AML-193 (cell line): ENCODE measurements around the gene EXOG.

Experiments used
- DNase-seq, 2 experiments: peaks; one replicate each; lab custom pipeline; 2025; lab: John Stamatoyannopoulos, UW

Gene EXOG

GRCh38 chr3:38548154-38548931 is 52.2 kb downstream of the EXOG start:
- no peak for DNase-seq

GRCh38 chr3:38549082-38549481 is 52.9 kb downstream of the EXOG start:
- DNase-seq: no peak

- DNase-seq: no peak
Measured at GRCh38 chr3:38549486-38549885, 53.3 kb downstream of the EXOG start.

- no peak for DNase-seq
Measured at GRCh38 chr3:38549957-38550840, 54.1 kb downstream of the EXOG start.

GRCh38 chr3:38551026-38551832 is 55.1 kb downstream of the EXOG start:
- DNase-seq: no peak

GRCh38 chr3:38552364-38552763 is 56.2 kb downstream of the EXOG start:
- DNase-seq: no peak

GRCh38 chr3:38553071-38553470 is 56.9 kb downstream of the EXOG start:
- no peak for DNase-seq

GRCh38 chr3:38554127-38554827 is 58.1 kb downstream of the EXOG start:
- no peak for DNase-seq

- no peak for DNase-seq
Measured at GRCh38 chr3:38555149-38555840, 59.2 kb downstream of the EXOG start.

- DNase-seq: no peak
Measured at GRCh38 chr3:38555926-38556325, 59.8 kb downstream of the EXOG start.

GRCh38 chr3:38556640-38557358 is 60.7 kb downstream of the EXOG start:
- DNase-seq: no peak

- no peak for DNase-seq
Measured at GRCh38 chr3:38558864-38559263, 62.7 kb downstream of the EXOG start.

- no peak for DNase-seq
Measured at GRCh38 chr3:38560284-38560683, 64.1 kb downstream of the EXOG start.

- no peak for DNase-seq
Measured at GRCh38 chr3:38560996-38561717, 65.0 kb downstream of the EXOG start.

- DNase-seq: no peak
Measured at GRCh38 chr3:38561746-38562466, 65.8 kb downstream of the EXOG start.

- no peak for DNase-seq
Measured at GRCh38 chr3:38562467-38562925, 66.4 kb downstream of the EXOG start.

- no peak for DNase-seq
Measured at GRCh38 chr3:38563070-38563885, 67.1 kb downstream of the EXOG start.

GRCh38 chr3:38563886-38564270 is 67.7 kb downstream of the EXOG start:
- DNase-seq: no peak
